ENCODE data around the gene NFATC2.
A peak's percentile ranks its signal among the peaks of the same experiment; 100 is the strongest.

The NFATC2 gene

DNA sequence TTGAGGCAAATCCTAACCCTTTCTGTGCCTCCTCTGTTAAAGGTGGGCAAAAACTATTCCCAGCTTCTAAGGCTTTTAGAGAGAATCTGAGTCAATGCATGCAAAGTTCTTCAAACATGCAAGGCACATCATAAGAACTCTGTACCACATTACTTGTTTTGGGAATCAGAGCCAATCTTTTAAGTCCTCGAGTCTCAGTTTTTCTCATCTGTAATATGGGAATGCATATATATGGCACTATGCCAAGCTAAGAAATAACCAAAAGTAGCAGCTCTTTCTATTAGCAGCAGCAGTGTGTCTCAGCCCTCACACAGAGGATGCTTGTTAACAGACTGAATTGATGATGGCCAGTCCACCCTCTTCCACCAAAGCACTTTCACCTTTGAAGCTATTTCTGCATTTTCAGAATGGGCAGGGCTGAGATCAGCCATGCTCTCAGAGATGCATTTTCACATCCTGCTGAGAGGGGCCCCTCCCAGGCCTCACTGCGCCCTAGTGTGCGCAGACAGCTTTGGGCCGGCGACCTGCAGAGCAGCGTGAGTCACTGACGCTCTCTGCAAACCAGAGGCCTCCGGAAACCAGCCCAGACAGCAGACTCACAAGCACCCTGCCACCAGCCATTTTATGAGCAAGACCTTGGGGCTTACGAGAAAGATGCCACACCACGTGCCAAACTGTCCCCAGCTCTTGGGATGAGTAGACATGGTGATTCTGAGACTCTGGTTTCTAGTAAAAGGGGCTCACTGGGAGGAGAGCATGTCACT, 138.0 kb downstream of the NFATC2 start:
- no peak for DNase-seq

DNA sequence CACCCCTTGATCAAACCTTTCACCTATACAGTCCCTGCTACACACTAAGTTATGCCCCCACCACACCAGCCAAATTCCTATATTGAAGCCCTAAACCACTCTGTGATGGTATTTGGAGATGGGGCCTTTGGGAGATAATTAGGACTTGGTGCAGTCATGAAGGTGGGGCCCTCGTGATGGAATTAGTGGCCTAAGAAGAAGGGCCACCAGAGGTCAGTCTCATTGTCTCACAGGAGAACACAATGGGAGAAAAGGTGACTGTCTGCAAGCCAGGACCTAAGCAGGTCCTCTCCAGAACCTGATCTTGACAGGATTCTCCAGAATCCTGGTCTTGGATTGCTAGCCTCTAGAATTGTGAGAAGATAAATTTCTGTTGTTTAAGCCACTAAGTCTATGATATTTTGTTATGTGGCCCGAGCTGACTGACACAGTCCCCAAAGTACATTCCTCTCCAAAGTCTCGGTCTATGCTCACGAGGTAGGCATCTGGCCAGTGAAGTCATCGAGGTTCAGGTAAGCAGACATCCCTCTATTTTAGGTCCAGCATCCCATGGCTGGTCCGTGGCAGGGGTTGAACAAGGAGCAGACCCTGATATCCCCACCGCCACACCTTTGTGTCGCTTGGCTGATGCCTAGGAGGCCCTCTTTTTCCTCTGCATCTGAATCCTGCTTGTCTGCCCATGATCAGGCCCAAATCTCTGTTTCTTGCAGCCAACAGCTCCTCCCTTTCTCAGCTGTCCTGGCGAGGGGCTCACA, 138.9 kb downstream of the NFATC2 start:
- DNase-seq = no peak

DNA sequence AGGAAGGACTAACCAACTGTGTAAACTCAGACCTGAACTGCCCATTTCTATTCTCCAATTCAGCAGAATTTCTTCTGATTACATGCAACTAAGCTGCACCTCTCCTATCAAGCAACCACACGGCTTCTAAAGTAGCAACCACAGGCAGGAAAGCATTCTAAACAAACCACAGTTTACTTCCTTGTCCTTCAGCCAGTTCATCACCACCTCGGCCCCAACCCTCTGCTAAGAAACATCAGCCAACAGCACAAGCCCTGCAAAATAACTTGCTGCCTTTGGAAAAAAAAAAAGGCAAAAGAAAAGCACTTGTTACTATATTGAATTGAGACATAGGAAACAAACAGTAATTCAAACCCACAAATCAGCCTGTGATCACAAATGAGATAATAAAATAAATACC, 140.3 kb downstream of the NFATC2 start:
- peak; percentile 46 for DNase-seq

DNA sequence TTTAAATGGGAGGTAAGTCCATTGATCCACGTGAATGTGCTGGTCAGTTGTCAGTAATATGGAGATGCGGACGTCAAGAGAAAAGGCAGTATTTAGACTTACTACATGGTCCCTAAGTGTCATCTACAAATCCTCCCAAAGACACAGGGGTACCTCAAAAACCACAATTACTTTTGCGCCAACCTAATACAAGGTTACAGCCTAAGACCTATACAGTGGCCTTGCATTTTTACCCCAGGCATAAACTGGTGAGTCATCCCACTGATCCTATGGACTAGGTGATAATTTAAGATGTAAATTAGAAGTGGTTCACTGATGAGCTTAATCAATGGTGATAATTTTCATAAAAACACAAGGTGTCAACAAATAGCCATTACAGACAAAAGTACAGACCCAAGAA, 141.0 kb downstream of the NFATC2 start:
- no peak for DNase-seq

DNA sequence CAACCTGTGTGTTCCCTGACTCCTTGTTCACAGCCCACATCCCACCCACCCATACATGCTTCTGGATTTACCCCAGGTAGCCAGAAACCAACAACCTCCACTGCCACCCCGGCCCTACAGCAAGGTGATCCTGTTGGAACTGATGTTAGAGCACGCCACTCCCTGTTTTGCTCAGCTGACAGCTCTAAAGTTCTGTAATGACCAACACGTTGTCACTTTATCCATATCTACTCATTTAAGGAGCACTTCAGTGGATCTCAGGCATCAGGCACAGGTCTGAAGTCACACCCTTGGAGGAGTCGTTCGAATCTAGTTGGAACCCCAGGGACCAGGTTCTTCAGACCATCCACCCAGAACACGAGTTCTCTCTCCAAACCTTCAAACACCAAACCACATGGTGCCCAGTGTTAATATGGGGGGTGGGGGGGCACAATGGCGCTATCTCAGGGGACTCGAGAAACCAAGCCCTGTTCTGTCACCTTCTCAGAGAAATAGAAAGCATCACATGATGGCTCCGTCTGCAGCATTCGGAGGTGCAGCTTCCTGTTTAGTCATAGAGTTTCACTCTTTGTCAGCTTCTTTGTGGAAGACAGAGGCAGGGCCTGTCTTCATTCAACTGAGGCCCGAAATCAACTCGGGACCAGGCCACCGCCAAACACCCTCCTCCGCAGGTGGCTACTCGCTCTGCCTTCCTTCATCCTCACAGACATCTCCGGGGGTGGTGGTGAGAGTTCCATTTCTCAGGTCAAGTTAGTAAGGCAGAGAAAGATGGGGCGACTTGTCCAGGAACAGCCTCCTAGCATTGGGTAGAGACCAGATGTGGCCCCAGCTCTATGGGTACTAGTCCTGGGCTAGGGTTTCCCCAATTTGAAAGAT, 142.2 kb downstream of the NFATC2 start:
- no peak for DNase-seq

DNA sequence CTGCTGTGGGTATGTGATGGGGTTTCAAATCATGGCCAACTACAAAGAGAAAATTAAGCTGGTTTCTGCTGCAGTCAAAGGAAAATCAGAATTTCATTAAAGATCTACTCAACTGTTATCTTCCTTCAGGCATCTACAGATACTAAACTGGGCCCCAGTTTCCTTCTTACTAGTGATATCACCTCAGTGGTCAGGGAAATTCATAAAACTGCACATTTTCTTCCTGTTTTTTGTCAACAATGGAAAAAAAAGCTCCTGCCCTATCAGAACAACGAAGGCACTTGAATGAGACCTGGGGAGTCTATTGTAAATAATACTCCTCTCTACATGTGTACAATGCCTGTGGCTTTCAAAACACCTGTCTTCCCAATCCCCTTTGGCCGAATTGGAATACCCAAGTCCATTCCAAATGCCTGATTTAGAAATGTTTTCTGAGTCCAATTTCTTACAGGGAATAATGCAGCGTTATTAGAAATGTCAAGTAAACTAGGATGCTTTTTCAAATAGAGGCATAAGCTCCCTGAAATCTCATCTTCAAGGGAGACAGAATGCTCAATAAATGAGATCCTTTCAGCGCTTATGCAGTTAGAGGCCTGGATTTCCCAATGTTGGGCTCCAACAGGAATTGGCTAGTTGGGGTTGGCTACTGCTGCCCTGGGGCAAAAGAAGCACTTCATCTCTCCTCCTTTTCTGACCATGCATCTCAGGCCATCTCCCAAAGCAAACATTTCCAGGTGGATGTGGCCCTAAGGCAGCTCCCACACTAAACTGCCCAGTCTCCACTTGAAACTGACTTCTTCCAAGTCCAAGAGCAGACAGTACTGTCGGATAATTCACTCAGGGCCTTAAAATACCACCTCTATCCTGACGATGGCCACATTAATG, 143.3 kb downstream of the NFATC2 start:
- DNase-seq = no peak

DNA sequence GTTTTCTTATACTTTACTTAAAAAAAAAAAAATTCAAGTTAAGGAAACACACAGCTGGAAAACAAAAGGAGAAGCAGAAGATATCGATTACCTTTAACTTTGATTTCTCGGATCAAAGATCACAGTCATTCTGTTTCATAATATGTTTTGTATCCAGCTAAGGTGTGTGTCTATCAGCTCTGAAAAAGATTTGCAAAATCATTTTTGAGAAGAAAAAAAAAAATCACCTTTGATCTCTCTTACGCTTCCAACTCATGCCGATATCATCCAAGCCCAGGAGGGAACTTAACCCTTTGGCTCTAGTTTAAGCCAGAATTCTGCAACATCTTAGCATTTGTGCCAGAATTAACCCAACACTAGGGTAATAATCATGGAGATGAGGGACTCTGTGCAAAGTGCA, 144.0 kb downstream of the NFATC2 start:
- no peak for DNase-seq

DNA sequence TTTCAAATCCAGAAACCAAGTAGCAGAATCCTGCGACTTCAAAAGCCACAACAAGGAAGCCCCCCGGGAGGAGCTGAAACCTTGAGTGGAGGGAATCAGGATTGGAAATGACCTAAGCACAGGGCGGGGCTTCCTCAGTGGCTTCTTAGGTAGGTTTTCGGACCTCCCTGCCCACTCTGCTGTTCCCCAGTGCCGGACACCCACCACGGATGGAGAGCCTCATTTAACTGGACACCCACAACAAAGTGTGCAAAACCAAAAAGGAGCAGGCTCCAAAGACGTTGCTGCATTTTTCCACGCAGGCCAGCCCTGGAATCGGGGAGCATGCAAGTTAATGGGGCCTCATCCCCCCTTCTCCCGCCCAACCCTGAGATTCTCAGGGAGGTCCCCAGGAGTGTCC, 144.4 kb downstream of the NFATC2 start:
- no peak for DNase-seq

DNA sequence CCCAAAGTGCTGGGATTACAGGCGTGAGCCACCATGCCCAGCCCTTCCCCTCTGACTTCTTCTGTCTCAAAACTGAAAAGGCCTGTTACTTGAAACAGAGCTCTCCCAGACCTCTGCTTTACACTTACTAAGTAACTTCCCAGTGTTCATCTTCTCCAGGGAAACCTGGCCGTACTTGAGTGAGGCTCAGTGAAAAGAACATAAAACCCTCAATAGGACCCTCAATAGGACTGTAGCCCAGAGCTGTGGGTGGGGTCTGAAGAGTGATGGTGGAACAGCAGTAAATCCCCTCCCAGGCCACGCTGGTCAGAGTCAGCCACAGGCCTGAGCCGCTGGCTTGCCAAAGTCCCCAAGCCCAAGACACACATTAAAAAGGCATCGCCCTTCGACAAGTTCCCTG, 145.4 kb downstream of the NFATC2 start:
- no peak for DNase-seq

DNA sequence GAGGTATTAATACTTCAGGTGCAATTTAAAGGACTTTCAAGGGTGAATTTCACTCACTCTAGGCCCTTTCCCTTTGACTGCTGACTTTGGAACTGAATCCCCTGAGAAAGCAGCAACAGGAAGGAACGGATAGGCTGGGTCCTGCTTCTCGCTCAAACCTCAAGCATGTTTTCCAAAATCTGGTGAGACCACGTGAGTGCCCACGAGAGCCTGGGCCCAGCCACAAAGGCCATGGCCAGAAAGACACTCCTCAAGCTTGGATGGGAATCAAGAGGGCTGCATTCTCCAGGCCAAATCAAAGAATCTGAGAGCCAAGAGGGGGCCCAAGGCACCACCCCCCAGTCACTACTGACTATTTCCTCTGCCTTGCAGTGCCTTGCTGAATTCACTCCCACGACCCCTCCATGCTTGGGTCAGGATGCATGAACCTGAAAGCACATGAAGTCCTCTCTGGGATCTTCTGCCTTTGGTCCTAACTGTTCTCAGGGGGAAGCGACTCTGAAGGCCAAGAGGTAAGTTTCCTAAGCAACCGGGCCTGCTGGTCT, 146.1 kb downstream of the NFATC2 start:
- DNase-seq = no peak

DNA sequence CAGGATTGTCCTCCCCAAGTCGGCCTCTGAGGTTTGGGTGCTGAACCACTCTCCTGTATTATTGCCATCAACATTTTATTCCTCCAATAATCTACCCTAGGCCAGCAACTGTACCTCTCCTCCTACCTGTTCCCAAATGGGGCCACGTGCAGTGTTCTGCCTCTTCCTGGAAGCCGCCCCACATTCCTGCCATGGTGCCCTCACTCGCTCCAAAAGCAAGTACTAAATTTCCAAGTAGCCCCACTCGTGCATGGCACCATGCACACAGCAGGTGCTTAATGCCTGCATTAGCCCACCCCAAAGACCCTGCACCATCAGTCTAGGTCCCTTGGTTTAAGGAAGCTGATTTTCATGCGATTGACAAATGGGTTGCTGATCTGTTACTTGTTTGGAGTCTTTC, 147.8 kb downstream of the NFATC2 start:
- DNase-seq = no peak

DNA sequence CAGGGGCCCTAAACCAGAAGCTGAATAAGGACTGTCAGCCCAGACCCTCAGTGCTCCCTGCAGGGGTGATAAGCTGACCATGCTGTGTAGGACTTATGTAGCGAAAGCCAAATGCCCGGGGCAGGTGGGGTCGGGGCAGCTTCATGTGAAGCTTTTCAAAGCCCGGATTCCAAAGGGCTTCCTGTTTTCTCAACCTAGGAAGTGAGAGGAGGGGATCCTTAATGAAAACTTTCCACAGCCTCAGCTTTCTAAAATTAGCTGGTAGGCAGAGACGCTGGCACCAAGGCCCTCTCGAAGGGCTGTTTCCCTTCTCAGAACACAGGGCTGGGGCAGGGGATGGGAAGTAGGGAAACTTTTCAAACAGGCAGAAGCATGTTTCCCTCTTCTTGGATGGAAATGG, 148.9 kb downstream of the NFATC2 start:
- no peak for DNase-seq

DNA sequence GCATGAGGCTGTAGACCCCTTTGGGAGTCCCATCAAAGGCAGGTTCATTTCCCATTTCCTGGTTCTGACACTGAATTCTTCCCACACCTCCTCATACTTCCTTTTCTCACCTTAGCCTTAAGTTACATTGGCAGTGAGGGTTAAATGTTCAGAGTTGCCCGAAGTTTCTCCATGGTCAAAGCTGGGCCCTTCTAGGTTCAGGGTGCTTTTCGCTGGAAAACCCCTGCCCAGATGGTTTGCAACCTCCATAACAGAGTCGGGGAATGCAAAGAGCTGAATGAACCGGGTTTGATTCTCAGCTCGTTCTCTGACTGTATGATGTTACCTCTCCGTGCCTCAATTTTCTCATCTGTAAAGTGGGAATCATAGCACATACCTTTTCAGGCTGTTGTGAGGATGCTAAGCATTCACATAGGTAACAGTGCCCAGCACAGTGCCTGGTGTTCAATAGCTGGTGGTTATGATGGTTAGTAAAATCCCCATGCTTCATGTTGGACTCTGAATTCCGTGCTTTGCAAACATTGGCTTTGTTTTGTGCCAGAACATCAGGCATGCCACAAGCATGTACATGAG, 149.8 kb downstream of the NFATC2 start:
- no peak for DNase-seq

DNA sequence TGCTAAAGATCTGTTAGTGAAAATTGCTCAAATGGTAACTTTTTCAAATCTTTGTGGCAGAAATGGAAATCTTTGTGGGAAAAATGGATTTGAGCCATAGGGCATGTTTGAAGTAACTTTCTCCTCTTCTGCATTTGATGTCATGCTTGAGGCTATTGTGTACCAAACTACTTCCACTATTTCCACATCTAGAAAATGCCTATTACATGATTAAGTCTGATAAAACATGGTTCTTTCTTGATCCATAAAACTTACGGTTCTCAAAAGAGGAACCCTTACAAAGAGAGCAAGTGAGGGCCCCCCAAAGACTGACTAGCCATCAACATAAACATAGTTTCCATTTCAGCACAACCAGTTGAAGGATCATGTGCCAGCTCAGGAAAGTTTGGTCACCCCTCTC, 150.6 kb downstream of the NFATC2 start:
- no peak for DNase-seq

DNA sequence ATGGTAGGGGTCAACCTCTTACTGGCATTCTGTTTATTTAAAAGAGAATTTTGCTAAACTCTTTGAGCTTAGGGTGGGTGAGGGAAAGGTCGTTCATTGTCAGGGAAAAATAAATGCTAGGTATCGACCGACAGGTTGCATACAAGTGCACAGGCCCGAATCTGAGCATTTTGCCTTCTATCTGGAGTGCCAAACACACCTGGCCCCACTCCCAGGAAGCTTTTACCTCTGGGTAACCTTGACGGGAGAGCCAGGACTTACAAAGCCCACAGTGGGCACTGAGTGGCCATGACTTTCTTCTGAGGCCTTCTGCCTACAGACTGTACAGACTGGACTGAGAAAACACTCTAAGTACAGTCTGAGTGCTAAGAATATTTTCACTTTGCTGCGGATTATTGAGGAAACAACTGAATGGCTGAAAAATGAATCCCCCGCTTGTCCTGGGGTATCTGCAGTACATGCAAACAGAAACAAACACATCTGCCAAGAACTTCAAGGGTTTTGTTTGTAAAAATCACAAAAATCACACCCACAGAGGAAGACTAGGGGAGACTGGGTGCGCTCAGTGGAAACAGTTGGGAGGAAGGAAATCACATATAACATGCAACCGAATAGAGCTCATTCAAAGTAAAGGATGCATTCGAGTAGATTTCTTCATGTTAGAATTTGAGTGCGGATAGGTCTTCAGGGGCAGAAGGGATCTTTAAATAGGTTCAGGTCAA, 152.8 kb downstream of the NFATC2 start:
- DNase-seq = no peak

DNA sequence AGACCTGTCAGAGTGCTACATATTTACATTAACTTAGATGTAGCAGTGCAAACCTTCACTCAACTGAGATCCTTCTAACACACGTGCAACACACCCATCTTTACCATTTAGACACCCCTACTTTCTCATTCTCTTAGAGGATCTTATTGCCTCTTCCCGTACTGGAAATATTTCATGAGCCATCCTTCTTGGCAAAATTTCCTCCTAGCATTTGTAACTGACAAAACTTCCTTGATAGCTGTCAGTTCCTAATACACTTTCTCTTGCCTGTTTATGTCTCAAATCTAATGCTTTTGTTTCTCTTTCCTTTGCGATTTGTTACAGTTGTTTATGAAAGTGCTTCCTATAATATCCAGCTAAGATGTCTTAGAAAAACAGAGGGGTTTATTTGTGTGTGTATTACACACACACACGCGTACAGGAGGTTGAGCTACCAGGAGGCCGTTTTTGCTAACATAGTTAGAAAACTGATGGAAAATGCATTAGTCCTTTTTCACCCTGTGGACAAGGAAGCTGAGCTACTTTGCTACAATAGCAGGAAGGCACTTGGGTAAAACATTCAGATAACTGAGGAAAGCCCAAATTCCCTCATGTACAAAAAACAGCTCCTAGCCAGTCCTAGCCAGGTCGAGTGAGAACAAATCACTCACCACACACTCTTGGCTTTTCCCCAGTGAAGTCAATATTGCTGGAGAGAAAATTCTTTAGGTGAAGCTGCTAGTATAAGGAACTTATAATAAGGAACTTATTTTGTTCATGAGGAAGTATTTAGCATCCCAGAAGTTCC, 153.6 kb downstream of the NFATC2 start:
- no peak for DNase-seq

DNA sequence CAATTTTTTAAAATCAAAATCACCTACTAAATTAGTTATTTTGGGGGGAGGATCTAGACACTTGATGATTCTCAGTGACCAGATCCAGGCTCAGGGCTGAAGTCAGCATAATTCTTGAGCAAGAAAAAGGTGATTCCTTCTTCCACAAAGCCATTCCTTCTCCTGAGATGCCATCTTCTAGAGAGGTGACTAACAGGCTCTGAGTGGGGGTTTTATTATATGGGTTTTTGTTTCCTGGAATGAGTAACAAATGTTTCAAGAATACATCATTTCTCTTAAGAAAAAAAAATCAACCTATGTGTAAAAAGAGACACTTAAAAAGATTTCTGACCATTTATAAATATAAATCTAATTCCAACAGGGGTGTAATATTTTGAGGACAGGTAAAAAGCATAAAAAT, 154.3 kb downstream of the NFATC2 start:
- DNase-seq = no peak

DNA sequence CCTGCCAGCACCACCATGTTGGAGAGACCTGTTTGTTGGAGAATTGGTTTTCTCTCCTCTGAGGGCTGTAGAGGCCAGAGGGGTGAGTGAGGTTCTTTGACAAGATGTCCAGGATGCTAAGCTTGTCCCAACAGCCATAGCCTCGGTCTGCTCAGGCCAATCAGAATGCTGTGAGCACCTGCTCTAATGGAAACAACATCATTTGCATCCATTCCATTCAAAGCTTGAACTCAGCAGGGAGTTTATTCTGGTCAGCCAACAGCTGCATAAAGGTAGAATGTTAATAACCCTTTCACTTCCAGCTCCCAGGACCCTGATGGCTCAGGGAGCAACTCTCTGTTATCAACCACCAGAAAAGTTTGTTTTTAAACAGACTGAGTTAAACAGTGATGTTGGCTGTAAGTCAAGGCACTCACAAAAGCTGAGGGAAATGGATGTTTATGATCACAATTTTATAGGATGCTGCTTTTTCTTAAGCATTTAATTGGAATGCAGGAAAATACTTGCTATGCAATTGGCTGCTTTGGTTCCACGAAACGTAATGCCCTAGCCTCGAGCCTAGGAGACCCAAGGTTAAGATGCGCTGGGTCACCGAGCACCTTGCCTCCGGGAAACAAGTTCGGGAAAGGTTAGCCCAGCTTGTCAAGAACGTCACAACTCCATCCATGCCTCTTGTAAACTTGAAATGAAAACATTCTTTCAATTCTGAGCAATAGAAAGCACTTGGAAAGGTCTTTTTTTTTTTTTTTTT, 155.2 kb downstream of the NFATC2 start:
- no peak for DNase-seq

DNA sequence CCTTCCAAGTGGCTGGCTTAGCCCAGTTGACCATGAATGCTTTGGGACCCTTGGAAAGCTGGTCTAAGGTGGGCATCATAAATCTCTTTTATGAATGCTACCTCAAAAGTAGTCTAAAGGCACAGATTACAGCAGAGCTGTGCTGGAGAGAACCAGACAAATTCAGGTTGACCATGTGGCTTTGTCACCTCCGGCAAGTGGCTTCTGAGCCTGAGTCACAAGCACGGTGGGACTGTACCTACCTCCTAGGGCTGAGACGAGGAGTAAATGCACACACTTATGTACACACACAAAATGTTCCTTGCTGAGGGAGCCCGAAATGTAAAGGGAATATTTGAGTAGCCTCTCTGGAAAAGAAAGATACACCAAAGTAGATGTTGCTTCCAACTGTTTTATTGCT, 155.9 kb downstream of the NFATC2 start:
- DNase-seq = no peak

Measured in GDM1 (cell line).